Measurements from ENCODE around the gene OASL.
"Not testable (repeated sequence)": the region's sequence is repeated elsewhere in the genome, so short reads cannot be mapped to it uniquely, and the experiment has no call there.

Gene OASL

DNA sequence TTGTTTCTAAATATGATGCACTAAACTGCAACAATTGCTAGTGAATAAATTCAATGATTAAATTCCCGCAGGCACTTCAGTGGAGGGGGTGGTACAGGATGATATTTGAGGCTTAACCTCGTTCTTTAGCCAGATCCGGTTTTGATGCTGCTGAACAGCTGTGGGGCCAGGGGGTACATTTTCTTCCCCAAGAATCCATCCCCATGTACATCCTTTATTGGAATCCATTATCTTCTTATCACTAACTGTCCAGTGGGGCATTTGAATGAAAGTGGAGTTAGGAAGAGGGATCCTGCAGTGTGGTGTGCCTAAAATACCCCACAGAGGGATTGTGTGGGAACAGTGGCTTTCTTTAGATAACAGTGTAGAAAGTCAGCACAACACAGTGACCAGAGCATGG is 45.2 kb upstream of the OASL start:
- DNase-seq (ENCODE audit: low read depth) = no peak
- TF ChIP-seq, protein P1, sequence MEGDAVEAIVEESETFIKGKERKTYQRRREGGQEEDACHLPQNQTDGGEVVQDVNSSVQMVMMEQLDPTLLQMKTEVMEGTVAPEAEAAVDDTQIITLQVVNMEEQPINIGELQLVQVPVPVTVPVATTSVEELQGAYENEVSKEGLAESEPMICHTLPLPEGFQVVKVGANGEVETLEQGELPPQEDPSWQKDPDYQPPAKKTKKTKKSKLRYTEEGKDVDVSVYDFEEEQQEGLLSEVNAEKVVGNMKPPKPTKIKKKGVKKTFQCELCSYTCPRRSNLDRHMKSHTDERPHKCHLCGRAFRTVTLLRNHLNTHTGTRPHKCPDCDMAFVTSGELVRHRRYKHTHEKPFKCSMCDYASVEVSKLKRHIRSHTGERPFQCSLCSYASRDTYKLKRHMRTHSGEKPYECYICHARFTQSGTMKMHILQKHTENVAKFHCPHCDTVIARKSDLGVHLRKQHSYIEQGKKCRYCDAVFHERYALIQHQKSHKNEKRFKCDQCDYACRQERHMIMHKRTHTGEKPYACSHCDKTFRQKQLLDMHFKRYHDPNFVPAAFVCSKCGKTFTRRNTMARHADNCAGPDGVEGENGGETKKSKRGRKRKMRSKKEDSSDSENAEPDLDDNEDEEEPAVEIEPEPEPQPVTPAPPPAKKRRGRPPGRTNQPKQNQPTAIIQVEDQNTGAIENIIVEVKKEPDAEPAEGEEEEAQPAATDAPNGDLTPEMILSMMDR (IDR thresholded peaks at IDR 0.05; ENCODE audit: low read length, missing control alignments) = no peak
- H3K4me3 ChIP-seq (replicated peaks; ENCODE audit: low read depth, low read length) = no peak overlapping the region

DNA sequence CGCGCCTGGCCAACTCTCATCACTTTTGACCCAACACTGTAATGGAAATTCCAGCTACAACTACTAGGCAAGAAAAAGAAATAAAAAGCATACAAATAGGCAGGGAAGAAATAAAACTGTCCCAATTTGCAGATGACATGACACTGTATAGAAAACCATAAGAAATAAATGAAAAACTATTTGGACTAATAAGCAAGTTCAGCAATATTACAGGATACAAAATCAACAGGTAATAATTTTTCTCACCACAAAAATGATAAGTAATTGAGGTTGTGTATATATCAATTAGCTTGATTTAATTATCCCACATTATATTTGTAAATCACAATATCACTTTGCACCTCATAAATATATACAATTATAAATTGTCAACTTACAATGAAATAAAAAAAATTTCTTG is 41.9 kb upstream of the OASL start:
- H3K4me3 ChIP-seq (replicated peaks; ENCODE audit: low read depth, low read length) = no peak overlapping the region
- TF ChIP-seq, protein P1 (IDR thresholded peaks at IDR 0.05; ENCODE audit: low read length, missing control alignments) = no peak
- no peak for DNase-seq (ENCODE audit: low read depth)

DNA sequence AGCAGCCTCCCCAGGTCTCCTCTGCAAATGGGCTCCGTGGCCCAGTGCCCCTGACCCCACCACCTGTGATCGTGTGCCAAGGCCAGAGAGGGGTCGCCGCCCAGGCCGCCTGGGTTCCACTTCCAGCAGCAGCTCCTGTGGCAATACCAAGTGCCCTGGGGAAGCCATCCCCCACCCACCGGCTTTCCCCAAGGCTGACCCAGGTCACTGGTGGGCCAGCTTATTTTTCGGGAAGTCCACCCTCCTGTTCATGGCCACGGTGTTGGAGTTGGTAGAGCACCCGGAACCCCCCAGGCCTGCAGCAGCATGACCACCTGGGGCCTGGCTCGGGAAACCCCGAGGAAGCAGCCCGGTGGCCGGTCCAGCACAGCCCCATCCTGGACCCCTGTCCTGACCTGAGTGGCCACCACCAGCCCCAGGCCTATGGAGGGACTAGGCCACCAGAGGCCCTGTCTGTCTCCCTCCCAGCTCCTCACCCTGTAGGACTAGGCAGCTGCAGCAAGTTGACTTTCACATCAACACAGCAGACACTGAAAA is 40.8 kb upstream of the OASL start:
- TF ChIP-seq, protein P1 (IDR thresholded peaks at IDR 0.05; ENCODE audit: low read length, missing control alignments) = no peak
- no peak overlapping the region for H3K4me3 ChIP-seq (replicated peaks; ENCODE audit: low read depth, low read length)
- no peak for DNase-seq (ENCODE audit: low read depth)

DNA sequence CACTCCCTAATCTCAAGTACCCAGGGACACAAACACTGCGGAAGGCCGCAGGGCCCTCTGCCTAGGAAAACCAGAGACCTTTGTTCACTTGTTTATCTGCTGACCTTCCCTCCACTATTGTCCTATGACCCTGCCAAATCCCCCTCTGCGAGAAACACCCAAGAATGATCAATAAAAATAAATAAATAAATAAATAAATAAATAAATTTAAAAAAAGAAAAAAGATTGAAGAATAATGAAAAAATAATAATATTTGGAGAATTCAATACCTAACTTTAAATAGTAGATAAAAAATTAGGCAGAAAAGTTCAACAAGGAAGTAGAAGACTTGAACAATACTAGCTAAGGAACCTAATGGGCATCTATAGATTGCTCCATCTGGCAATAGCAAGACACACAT is 38.4 kb upstream of the OASL start:
- H3K4me3 ChIP-seq (replicated peaks; ENCODE audit: low read depth, low read length); DNase-seq (ENCODE audit: low read depth): not testable (repeated sequence)

DNA sequence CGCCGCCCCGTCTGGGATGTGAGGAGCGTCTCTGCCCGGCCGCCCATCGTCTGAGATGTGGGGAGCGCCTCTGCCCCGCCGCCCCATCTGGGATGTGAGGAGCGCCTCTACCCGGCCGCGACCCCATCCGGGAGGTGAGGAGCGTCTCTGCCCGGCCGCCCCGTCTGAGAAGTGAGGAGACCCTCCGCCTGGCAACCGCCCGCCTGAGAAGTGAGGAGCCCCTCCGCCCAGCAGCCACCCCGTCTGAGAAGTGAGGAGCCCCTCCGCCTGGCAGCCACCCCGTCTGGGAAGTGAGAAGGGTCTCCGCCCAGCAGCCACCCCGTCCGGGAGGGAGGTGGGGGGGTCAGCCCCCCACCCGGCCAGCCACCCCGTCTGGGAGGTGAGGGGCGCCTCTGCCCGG is 36.9 kb upstream of the OASL start:
- DNase-seq (ENCODE audit: low read depth); H3K4me3 ChIP-seq (replicated peaks; ENCODE audit: low read depth, low read length): not testable (repeated sequence)

DNA sequence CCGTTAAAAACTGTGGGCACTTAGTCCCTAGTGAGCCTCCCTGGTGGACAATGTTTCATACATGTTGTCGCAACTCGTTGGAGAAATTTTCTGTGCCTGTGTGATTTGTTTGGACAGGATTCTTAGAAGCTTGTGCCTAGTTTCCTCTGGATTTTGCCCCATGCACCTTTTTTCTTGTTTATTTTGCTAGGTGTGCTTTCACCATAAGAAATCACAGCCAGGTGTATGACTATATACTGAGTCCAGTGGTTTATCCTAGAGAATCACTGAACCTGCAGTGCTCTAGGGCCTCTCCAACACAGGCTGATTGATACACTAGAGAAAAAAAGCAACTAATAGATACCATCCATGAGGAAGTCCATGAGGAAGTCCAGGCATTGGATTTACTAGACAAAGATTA is 33.1 kb upstream of the OASL start:
- DNase-seq (ENCODE audit: low read depth) = no peak
- TF ChIP-seq, protein P1 (IDR thresholded peaks at IDR 0.05; ENCODE audit: low read length, missing control alignments) = no peak
- no peak overlapping the region for H3K4me3 ChIP-seq (replicated peaks; ENCODE audit: low read depth, low read length)

DNA sequence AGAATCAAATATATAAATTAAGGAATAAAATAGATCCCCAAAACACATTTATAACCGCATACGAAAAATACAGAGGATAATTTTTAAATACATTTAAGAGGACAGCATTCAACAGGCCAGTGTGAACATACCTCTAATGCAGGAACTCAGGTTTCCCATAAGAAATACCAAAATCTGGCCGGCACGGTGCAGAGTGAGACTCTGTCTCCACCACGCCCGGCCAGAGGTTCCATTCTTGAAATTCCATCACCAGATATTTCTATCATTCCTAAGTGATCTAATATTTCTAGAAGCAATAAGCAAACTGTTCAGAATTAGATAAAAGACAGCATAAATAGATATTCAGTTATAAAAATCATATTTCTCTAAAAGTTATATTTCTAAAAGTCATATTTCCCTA is 30.2 kb upstream of the OASL start:
- TF ChIP-seq, protein P1 (IDR thresholded peaks at IDR 0.05; ENCODE audit: low read length, missing control alignments) = no peak
- no peak overlapping the region for H3K4me3 ChIP-seq (replicated peaks; ENCODE audit: low read depth, low read length)
- DNase-seq (ENCODE audit: low read depth) = no peak

DNA sequence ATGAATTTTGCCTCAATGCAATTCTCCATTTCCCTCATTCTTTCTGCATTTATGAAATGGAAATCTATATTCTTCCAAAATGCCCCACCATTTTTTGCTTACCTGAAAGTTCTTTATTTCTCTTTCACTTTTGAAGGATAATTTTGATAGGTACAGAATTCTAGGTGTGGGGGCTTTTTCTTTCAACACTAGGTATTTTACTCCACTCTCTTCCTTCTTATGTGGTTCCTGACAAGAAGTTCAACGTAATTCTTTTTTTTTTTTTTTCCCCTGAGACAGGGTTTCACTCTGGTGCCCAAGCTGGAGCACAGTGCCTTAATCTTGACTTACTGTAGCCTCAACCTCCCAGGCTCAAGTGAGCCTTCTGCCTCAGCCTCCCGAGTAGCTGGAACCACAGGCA is 26.3 kb upstream of the OASL start:
- TF ChIP-seq, protein P1 (IDR thresholded peaks at IDR 0.05; ENCODE audit: low read length, missing control alignments) = no peak
- no peak overlapping the region for H3K4me3 ChIP-seq (replicated peaks; ENCODE audit: low read depth, low read length)
- no peak for DNase-seq (ENCODE audit: low read depth)

DNA sequence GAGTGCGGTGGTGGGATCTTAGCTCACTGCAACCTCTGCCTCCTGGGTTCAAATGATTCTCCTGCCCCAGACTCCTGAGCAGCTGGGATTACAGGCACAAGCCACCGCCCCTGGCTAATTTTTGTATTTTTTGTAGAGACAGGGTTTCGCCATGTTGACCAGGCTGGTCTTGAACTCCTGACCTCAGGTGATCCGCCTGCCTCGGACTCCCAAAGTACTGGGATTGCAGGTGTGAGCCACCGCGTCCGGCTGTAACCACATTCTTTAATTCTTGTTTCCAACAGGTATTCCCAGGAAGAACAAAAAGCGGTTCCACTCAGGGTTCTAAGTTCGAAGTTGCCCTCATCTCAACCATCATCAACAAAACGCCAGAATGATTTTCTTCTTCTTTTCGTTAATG is 25.5 kb upstream of the OASL start:
- DNase-seq (ENCODE audit: low read depth); H3K4me3 ChIP-seq (replicated peaks; ENCODE audit: low read depth, low read length): not testable (repeated sequence)

Measured in fibroblast of pulmonary artery (primary cell).